C4-2B (cell line): Measurements from ENCODE around the gene AHCTF1.

Source experiments
- ZFX ChIP-seq: fragments of 450-650 bp; IDR thresholded peaks from 2 replicates; pipeline ENCODE4 v1.6.1; 2017
- TF ChIP-seq, protein P1 (sequence below): fragments of 450-650 bp; conservative IDR thresholded peaks from 2 replicates; pipeline ENCODE4 v1.5.1; 2017; ENCODE audit warnings: mild to moderate bottlenecking

DNA sequence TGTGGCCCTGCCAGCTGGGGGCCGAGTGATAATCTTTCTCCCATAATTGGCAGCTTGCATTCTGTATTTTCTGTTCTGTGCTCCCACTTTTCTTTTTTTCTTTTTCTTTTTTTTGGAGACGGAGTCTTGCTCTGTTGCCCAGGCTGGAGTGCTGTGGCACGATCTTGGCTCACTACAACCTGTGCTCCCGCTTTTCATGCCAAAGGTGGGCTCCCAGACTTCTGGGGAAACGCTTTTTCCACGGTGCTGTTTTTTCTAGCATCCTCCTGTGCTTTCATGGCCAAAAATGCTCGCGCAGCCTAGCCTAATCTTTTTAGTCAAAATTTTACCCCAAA, 585 bp upstream of the AHCTF1 start:
- TF ChIP-seq, protein P1, sequence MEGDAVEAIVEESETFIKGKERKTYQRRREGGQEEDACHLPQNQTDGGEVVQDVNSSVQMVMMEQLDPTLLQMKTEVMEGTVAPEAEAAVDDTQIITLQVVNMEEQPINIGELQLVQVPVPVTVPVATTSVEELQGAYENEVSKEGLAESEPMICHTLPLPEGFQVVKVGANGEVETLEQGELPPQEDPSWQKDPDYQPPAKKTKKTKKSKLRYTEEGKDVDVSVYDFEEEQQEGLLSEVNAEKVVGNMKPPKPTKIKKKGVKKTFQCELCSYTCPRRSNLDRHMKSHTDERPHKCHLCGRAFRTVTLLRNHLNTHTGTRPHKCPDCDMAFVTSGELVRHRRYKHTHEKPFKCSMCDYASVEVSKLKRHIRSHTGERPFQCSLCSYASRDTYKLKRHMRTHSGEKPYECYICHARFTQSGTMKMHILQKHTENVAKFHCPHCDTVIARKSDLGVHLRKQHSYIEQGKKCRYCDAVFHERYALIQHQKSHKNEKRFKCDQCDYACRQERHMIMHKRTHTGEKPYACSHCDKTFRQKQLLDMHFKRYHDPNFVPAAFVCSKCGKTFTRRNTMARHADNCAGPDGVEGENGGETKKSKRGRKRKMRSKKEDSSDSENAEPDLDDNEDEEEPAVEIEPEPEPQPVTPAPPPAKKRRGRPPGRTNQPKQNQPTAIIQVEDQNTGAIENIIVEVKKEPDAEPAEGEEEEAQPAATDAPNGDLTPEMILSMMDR: no peak
- no peak for TF ChIP-seq ZFX
